ENCODE measurements around the gene CA10.

The CA10 gene

GRCh38 chr17:51819341-51820219 lies 338.9 kb downstream of the CA10 start:
- H3K9me2 ChIP-seq (replicated peaks; ENCODE audit: low read depth, low read length) = no peaks in the 10 kb centered on the region
- H3K4me1 ChIP-seq (ENCODE audit: insufficient read depth, low read length, poor library complexity, severe bottlenecking) = no peaks in the 10 kb centered on the region
- H3K36me3 ChIP-seq (ENCODE audit: insufficient read depth, low read length) = no peaks in the 10 kb centered on the region
- no peak overlapping the region for H3K4me3 ChIP-seq (ENCODE audit: low read length, poor library complexity, severe bottlenecking)
- H3K4me2 ChIP-seq (ENCODE audit: low read depth, low read length, poor library complexity, severe bottlenecking) = no peak overlapping the region
- H3K27me3 ChIP-seq (ENCODE audit: insufficient read depth, low read length, poor library complexity, severe bottlenecking) = no peaks in the 10 kb centered on the region
- H2AFZ ChIP-seq (ENCODE audit: low read length) = no peak overlapping the region
- no peak overlapping the region for H3K9ac ChIP-seq (ENCODE audit: low read depth, low read length, poor library complexity, severe bottlenecking)
- TF ChIP-seq EZH2phosphoT487 (IDR thresholded peaks at IDR 0.05; ENCODE audit: borderline replicate concordance) (no peak), CTCF (conservative IDR thresholded peaks at IDR 0.05; ENCODE audit: low read length) (no peak)
- H3K9me3 ChIP-seq (ENCODE audit: insufficient read depth, low read depth, low read length) = no peaks in the 10 kb centered on the region
- H3K79me2 ChIP-seq (ENCODE audit: insufficient read depth, low read length) = no peaks in the 10 kb centered on the region
- H3F3A ChIP-seq (ENCODE audit: low read depth) = no peaks in the 10 kb centered on the region
- H4K20me1 ChIP-seq (ENCODE audit: insufficient read depth, low read length, poor library complexity, severe bottlenecking) = no peaks in the 10 kb centered on the region

DNA sequence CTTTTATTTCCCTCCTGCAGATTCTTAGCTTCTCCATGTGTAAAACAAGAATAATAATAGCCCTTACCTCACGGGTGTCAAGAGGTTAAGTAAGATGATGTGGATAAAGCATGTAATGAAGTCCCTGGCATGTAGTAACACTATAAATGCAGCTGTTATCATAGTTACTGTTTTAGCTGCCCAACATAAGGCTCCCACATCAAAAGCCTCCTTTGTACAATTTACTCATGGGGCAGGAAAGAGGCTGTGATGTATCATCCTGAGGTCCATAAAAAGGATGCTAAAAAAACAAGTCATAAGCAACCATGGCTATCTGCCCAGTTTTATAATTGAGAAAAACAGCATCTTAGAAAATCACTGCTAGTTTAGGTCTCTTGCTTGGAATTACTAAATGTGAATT lies 339.7 kb downstream of the CA10 start:
- H3K79me2 ChIP-seq (ENCODE audit: insufficient read depth, low read length) = no peaks in the 10 kb centered on the region
- no peaks in the 10 kb centered on the region for H3K9me2 ChIP-seq (replicated peaks; ENCODE audit: low read depth, low read length)
- no peaks in the 10 kb centered on the region for H3K36me3 ChIP-seq (ENCODE audit: insufficient read depth, low read length)
- H4K20me1 ChIP-seq (ENCODE audit: insufficient read depth, low read length, poor library complexity, severe bottlenecking) = no peaks in the 10 kb centered on the region
- no peaks in the 10 kb centered on the region for H3F3A ChIP-seq (ENCODE audit: low read depth)
- H2AFZ ChIP-seq (ENCODE audit: low read length) = no peak overlapping the region
- no peaks in the 10 kb centered on the region for H3K9me3 ChIP-seq (ENCODE audit: insufficient read depth, low read depth, low read length)
- TF ChIP-seq EZH2phosphoT487 (IDR thresholded peaks at IDR 0.05; ENCODE audit: borderline replicate concordance) = no peak
- no peak for TF ChIP-seq CTCF (conservative IDR thresholded peaks at IDR 0.05; ENCODE audit: low read length)
- no peak overlapping the region for H3K4me3 ChIP-seq (ENCODE audit: low read length, poor library complexity, severe bottlenecking)
- H3K4me1 ChIP-seq (ENCODE audit: insufficient read depth, low read length, poor library complexity, severe bottlenecking) = no peaks in the 10 kb centered on the region
- H3K27me3 ChIP-seq (ENCODE audit: insufficient read depth, low read length, poor library complexity, severe bottlenecking) = no peaks in the 10 kb centered on the region
- no peak overlapping the region for H3K9ac ChIP-seq (ENCODE audit: low read depth, low read length, poor library complexity, severe bottlenecking)
- H3K4me2 ChIP-seq (ENCODE audit: low read depth, low read length, poor library complexity, severe bottlenecking) = no peak overlapping the region

- H3K79me2 ChIP-seq (ENCODE audit: insufficient read depth, low read length) = no peaks in the 10 kb centered on the region
- no peak overlapping the region for H3K4me3 ChIP-seq (ENCODE audit: low read length, poor library complexity, severe bottlenecking)
- H3K4me2 ChIP-seq (ENCODE audit: low read depth, low read length, poor library complexity, severe bottlenecking) = no peak overlapping the region
- TF ChIP-seq CTCF (conservative IDR thresholded peaks at IDR 0.05; ENCODE audit: low read length) (no peak), EZH2phosphoT487 (IDR thresholded peaks at IDR 0.05; ENCODE audit: borderline replicate concordance) (no peak)
- no peaks in the 10 kb centered on the region for H3K4me1 ChIP-seq (ENCODE audit: insufficient read depth, low read length, poor library complexity, severe bottlenecking)
- no peaks in the 10 kb centered on the region for H3K9me2 ChIP-seq (replicated peaks; ENCODE audit: low read depth, low read length)
- no peak overlapping the region for H2AFZ ChIP-seq (ENCODE audit: low read length)
- no peaks in the 10 kb centered on the region for H3F3A ChIP-seq (ENCODE audit: low read depth)
- H4K20me1 ChIP-seq (ENCODE audit: insufficient read depth, low read length, poor library complexity, severe bottlenecking) = no peaks in the 10 kb centered on the region
- no peaks in the 10 kb centered on the region for H3K9me3 ChIP-seq (ENCODE audit: insufficient read depth, low read depth, low read length)
- H3K36me3 ChIP-seq (ENCODE audit: insufficient read depth, low read length) = no peaks in the 10 kb centered on the region
- no peak overlapping the region for H3K9ac ChIP-seq (ENCODE audit: low read depth, low read length, poor library complexity, severe bottlenecking)
- H3K27me3 ChIP-seq (ENCODE audit: insufficient read depth, low read length, poor library complexity, severe bottlenecking) = no peaks in the 10 kb centered on the region
These were observed 340.6 kb downstream of the CA10 start for GRCh38 chr17:51817955-51818354.
